KMS-11 (cell line): ENCODE results near the gene ZNHIT1.

ENCODE experiments used
- H2AFZ ChIP-seq: fragments of 200-600 bp; sonication (generic); 2 replicates; pipeline ENCODE4 v1.6.1; 2016; ENCODE audit warnings: antibody characterized with exemption, mixed run types, low read depth
- H3K27ac ChIP-seq: fragments of 200-600 bp; sonication (generic); 2 replicates; pipeline ENCODE4 v1.6.1; 2016; ENCODE audit warnings: mild to moderate bottlenecking, mixed run types
- H3K27me3 ChIP-seq: fragments of 200-600 bp; sonication (generic); 2 replicates; pipeline ENCODE4 v1.6.1; 2017; ENCODE audit warnings: mild to moderate bottlenecking, low read depth, mixed run types, moderate library complexity; ENCODE audit not compliant: insufficient read depth
- H3K36me3 ChIP-seq: fragments of 200-600 bp; sonication (generic); 2 replicates; pipeline ENCODE4 v1.6.1; 2017; ENCODE audit warnings: mild to moderate bottlenecking, mixed run types; ENCODE audit not compliant: insufficient read depth
- H3K4me1 ChIP-seq: fragments of 200-600 bp; sonication (generic); 2 replicates; pipeline ENCODE4 v1.6.1; 2016; ENCODE audit warnings: mild to moderate bottlenecking, low read depth, mixed run types; ENCODE audit not compliant: poor library complexity, severe bottlenecking
- H3K4me2 ChIP-seq: fragments of 200-600 bp; sonication (generic); 2 replicates; pipeline ENCODE4 v1.7.0; 2016; ENCODE audit warnings: mild to moderate bottlenecking, mixed run types
- H3K4me3 ChIP-seq: fragments of 200-600 bp; sonication (generic); IDR thresholded peaks from 2 replicates; pipeline ENCODE4 v1.6.1; 2017; ENCODE audit warnings: low read depth, low read length, mixed read lengths; ENCODE audit not compliant: insufficient read depth
- H3K79me2 ChIP-seq: fragments of 200-600 bp; sonication (generic); 2 replicates; pipeline ENCODE4 v1.6.1; 2016; ENCODE audit warnings: low read depth, mixed run types; ENCODE audit not compliant: insufficient read depth
- H3K9ac ChIP-seq: fragments of 200-600 bp; sonication (generic); 2 replicates; pipeline ENCODE4 v1.6.1; 2016; ENCODE audit warnings: mild to moderate bottlenecking, mixed run types
- H4K20me1 ChIP-seq: fragments of 200-600 bp; sonication (generic); 2 replicates; pipeline ENCODE4 v1.6.1; 2016; ENCODE audit warnings: mild to moderate bottlenecking, mixed run types; ENCODE audit not compliant: insufficient read depth
- TF ChIP-seq, protein P1 (sequence below): fragments of 200-600 bp; sonication (generic); conservative IDR thresholded peaks from 2 replicates; pipeline ENCODE4 v1.6.1; 2017; ENCODE audit warnings: low read depth, mild to moderate bottlenecking, antibody characterized with exemption, low read length, moderate library complexity, mixed read lengths

ZNHIT1 gene

DNA sequence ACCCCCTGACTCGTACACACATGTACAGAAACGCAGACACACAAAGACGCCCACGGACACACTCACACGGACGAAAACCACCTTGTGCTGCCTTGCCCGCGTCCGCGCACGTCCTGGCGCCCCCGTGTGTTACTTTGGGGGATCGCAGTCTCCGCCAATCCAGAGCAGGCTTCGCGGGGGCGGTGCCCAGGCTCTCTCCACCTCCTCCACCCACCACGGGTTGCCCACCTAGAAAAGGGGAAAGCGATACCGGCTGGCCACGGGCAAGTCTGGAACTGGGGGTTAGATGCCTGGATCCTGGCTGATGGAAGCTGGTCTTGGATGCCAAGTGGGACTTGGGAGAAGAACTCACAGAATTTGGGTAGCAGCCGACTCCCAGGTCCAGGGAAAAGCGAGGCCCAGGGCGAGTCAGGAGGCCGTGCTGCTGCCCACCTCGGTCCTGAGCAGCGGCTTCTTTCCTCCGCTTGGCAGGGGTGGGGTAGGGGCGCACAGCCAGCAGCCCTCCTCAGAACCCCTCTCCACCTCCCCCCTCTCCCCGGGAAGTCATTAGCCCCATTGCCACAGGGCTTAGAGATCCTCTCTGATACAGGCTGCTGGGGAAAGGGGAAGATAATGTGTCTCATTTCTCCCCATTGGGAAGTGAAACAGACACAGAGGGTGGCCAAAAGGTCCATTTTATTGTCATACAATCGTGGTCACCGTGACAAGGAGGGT, 48.0 kb upstream of the ZNHIT1 start:
- no peak overlapping the region for H3K4me3 ChIP-seq
- peak overlapping the region; percentile 18; the same call in 1 of the 2 replicates for H3K4me2 ChIP-seq
- H3K79me2 ChIP-seq, result no peaks in the 10 kb centered on the region
- peaks cover 89% of the 10 kb centered on the region for H3K27me3 ChIP-seq
- TF ChIP-seq, protein P1, sequence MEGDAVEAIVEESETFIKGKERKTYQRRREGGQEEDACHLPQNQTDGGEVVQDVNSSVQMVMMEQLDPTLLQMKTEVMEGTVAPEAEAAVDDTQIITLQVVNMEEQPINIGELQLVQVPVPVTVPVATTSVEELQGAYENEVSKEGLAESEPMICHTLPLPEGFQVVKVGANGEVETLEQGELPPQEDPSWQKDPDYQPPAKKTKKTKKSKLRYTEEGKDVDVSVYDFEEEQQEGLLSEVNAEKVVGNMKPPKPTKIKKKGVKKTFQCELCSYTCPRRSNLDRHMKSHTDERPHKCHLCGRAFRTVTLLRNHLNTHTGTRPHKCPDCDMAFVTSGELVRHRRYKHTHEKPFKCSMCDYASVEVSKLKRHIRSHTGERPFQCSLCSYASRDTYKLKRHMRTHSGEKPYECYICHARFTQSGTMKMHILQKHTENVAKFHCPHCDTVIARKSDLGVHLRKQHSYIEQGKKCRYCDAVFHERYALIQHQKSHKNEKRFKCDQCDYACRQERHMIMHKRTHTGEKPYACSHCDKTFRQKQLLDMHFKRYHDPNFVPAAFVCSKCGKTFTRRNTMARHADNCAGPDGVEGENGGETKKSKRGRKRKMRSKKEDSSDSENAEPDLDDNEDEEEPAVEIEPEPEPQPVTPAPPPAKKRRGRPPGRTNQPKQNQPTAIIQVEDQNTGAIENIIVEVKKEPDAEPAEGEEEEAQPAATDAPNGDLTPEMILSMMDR, result peak; percentile 89
- peaks cover 15% of the 10 kb centered on the region for H3K4me1 ChIP-seq
- H3K36me3 ChIP-seq, result no peaks in the 10 kb centered on the region
- H3K9ac ChIP-seq, result no peak overlapping the region
- peak overlapping the region; percentile 38; the same call in 1 of the 2 replicates for H2AFZ ChIP-seq
- H3K27ac ChIP-seq, result no peak overlapping the region
- no peaks in the 10 kb centered on the region for H4K20me1 ChIP-seq

- Histone ChIP-seq H2AFZ (no peak overlapping the region), H3K9ac (no peak overlapping the region), H3K36me3 (no peaks in the 10 kb centered on the region), H3K4me2 (no peak overlapping the region), H3K27ac (no peak overlapping the region), H3K4me1 (peaks cover 9% of the 10 kb centered on the region), H3K4me3 (no peak overlapping the region), H3K79me2 (no peaks in the 10 kb centered on the region), H3K27me3 (peaks cover 96% of the 10 kb centered on the region), H4K20me1 (no peaks in the 10 kb centered on the region)
- TF ChIP-seq, protein P1, result no peak
These were observed 47.1 kb upstream of the ZNHIT1 start for GRCh38 chr7:101170617-101171441.

DNA sequence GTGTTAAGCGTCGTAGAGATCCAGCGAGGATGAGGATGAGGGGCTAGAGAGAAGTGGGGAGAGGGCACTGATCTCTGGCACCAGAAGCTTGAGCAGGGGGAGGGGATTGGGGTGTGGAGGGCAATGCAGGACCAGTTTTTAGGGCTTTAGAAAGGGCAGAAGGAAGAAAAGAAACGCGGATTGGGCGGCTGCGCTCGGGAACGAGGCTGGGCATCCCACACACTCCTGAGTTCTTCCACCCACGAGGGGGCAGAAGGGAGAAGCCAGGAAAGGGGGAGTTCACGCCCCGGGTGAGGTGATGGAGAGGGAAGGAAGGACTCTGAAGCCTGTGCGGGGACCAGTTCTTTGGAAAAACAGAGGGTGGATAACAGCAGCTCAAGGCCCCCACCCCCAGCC, 46.5 kb upstream of the ZNHIT1 start:
- Histone ChIP-seq H3K79me2 (no peaks in the 10 kb centered on the region), H3K4me1 (peaks cover 7% of the 10 kb centered on the region), H3K9ac (no peak overlapping the region), H3K27me3 (peaks cover 96% of the 10 kb centered on the region), H3K27ac (no peak overlapping the region), H3K36me3 (no peaks in the 10 kb centered on the region), H2AFZ (no peak overlapping the region), H3K4me2 (no peak overlapping the region), H4K20me1 (no peaks in the 10 kb centered on the region), H3K4me3 (no peak overlapping the region)
- TF ChIP-seq, protein P1, result no peak

- H3K27me3 ChIP-seq, result peaks cover 99% of the 10 kb centered on the region
- H3K4me1 ChIP-seq, result peaks cover 7% of the 10 kb centered on the region
- no peak overlapping the region for H3K4me2 ChIP-seq
- no peak overlapping the region for H2AFZ ChIP-seq
- H3K36me3 ChIP-seq, result no peaks in the 10 kb centered on the region
- H3K79me2 ChIP-seq, result no peaks in the 10 kb centered on the region
- H3K27ac ChIP-seq, result no peak overlapping the region
- H4K20me1 ChIP-seq, result no peaks in the 10 kb centered on the region
- no peak overlapping the region for H3K4me3 ChIP-seq
- no peak overlapping the region for H3K9ac ChIP-seq
- TF ChIP-seq, protein P1, result no peak
These were observed 45.7 kb upstream of the ZNHIT1 start for GRCh38 chr7:101172005-101172853.
